ENCODE measurements around the gene BOC. TPM values are rescaled to one million over a fixed set of nuclear protein-coding genes. Genes with fewer than 3 reads are reported as not detected.

Gene BOC
- total RNA-seq, 2 experiments from 2014 or later, result not detected

DNA sequence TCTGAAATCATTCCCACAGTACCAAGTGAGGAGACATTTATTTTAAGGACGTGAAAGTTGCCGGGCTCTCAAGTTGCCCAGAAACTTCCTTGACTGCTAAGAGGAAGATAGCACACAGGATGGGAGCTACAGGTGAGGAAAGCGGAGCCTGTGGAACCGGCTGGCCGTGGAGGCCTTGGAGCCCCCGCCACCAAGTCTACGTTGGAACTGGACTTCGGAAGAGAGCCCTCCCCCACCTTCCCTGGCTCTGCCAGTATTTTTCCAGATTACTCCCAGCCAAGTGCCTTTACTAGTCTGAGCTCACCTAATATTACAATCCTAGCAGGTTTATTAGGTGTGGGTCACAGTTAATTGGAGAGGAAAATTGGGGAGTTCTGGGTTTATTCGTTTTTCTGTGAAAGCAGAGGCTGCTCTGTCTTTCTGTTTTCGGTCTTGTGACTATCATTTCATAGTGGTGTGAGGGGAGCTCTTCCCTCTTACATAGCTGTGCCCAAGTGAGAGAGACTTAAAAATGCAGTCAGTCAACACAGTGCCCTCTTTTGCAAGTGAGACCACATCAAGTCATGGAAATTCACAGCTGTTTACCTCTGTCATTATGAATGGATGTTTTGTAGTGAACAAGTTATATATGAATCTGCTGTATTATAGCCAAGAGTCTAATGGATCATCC is 6.8 kb downstream of the BOC start:
- Histone ChIP-seq H3K4me3 (ENCODE audit: low read length) (no peak overlapping the region), H3K9me3 (ENCODE audit: control insufficient read depth in 1 of 2, insufficient read depth in 1 of 2, low read length in 2 of 2) (no peaks in the 10 kb centered on the region), H3K27ac (ENCODE audit: low read depth in 1 of 2, low read length in 2 of 2) (no peak overlapping the region), H3K27me3 (ENCODE audit: control insufficient read depth in 1 of 2, insufficient read depth in 2 of 2, low read length in 2 of 2) (peaks cover 11 to 26% of the 10 kb centered on the region in 2 experiments), H3K36me3 (ENCODE audit: insufficient read depth, low read length) (no peaks in the 10 kb centered on the region), H3K4me1 (ENCODE audit: insufficient read depth, low read length) (peaks cover 2% of the 10 kb centered on the region)
- DNase-seq (no peak), ATAC-seq (ENCODE audit: poor library complexity) (no peak)
- H3K27ac Mint-ChIP-seq, result no peak overlapping the region
- CTCF ChIA-PET, result no interaction called here
- H3K4me1 Mint-ChIP-seq (ENCODE audit: low read depth), result no peaks in the 10 kb centered on the region
- POLR2A ChIA-PET, result no interaction called here
- no peak overlapping the region for H3K4me3 Mint-ChIP-seq
- peaks cover 47% of the 10 kb centered on the region for H3K27me3 Mint-ChIP-seq
- H3K36me3 Mint-ChIP-seq (ENCODE audit: low read depth), result no peaks in the 10 kb centered on the region
- TF ChIP-seq, protein P1, sequence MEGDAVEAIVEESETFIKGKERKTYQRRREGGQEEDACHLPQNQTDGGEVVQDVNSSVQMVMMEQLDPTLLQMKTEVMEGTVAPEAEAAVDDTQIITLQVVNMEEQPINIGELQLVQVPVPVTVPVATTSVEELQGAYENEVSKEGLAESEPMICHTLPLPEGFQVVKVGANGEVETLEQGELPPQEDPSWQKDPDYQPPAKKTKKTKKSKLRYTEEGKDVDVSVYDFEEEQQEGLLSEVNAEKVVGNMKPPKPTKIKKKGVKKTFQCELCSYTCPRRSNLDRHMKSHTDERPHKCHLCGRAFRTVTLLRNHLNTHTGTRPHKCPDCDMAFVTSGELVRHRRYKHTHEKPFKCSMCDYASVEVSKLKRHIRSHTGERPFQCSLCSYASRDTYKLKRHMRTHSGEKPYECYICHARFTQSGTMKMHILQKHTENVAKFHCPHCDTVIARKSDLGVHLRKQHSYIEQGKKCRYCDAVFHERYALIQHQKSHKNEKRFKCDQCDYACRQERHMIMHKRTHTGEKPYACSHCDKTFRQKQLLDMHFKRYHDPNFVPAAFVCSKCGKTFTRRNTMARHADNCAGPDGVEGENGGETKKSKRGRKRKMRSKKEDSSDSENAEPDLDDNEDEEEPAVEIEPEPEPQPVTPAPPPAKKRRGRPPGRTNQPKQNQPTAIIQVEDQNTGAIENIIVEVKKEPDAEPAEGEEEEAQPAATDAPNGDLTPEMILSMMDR (IDR thresholded peaks at IDR 0.05), result no peak
- H3K9me3 Mint-ChIP-seq, result no peaks in the 10 kb centered on the region
- intact Hi-C loops (cut with DNase I, micrococcal nuclease), result no loop called here

DNA sequence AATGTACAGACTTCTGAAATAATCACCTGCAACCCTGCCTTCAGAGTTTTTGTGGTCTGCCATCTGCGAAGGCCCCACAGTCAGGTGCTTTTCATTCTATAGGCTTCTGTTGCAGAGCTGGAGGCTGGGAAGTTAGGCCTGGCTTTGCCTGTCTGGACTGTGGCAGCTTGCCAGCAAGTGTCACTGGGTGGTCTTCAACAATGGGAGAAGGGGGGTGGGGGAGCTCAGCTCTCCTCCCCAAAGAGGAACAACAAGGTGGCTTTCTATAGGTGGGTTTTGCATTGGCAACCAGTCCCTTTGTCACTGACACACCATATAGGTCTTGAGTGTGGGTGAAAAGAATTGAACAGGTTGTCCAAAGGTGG is 7.3 kb downstream of the BOC start:
- Mint-ChIP-seq H3K36me3 (ENCODE audit: low read depth) (no peaks in the 10 kb centered on the region), H3K27me3 (peaks cover 42% of the 10 kb centered on the region), H3K4me1 (ENCODE audit: low read depth) (peaks cover under 1% of the 10 kb centered on the region), H3K27ac (no peak overlapping the region), H3K4me3 (no peak overlapping the region), H3K9me3 (no peaks in the 10 kb centered on the region)
- Histone ChIP-seq H3K27ac (ENCODE audit: low read depth in 1 of 2, low read length in 2 of 2) (no peak overlapping the region), H3K4me1 (ENCODE audit: insufficient read depth, low read length) (peaks cover 5% of the 10 kb centered on the region), H3K36me3 (ENCODE audit: insufficient read depth, low read length) (no peaks in the 10 kb centered on the region), H3K9me3 (ENCODE audit: control insufficient read depth in 1 of 2, insufficient read depth in 1 of 2, low read length in 2 of 2) (no peaks in the 10 kb centered on the region), H3K4me3 (ENCODE audit: low read length) (no peak overlapping the region), H3K27me3 (ENCODE audit: control insufficient read depth in 1 of 2, insufficient read depth in 2 of 2, low read length in 2 of 2) (peaks cover 11 to 20% of the 10 kb centered on the region in 2 experiments)
- TF ChIP-seq, protein P1 (IDR thresholded peaks at IDR 0.05), result no peak
- ChIA-PET POLR2A (no interaction called here), CTCF (no interaction called here)
- ATAC-seq (ENCODE audit: poor library complexity) (no peak), DNase-seq (no peak)
- intact Hi-C loops (cut with DNase I, micrococcal nuclease), result no loop called here

DNA sequence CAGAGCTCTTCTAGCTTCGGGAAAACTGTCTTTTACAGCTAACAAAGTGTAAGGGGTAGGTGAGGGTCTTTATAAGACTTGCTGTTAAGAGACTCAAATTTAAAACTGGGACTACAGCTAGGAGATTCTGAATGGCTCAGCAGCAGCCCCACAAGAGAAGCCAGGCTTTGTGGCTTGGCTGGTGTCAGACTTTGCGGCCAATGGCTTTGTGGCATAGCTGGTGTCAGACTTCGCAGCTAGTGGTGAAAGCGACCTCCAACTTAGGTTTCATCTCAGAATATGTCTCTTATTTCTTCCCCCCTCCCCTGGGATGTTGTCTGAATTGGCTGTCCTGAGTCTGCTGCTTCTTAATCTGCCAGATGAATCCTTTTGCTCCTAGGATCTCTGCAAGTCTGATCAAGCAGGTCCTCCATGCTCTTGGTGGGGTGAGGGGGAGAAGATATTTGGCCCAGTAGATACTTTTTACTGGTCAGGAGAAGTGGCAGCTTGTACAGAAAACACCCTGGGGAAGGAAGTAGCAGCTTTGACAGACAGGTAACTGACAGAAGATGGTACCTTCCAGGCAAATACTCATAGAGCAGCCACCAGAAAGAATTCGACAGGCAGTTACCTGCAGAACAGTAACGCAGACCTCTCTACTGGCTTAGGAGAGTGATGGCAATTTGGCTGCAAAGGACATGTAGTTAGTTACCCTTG is 8.4 kb downstream of the BOC start:
- ATAC-seq (ENCODE audit: poor library complexity) (no peak), DNase-seq (no peak)
- peaks cover 11% of the 10 kb centered on the region for H3K4me1 ChIP-seq (ENCODE audit: insufficient read depth, low read length)
- H3K4me1 Mint-ChIP-seq (ENCODE audit: low read depth), result peaks cover 6% of the 10 kb centered on the region
- H3K27me3 Mint-ChIP-seq, result peaks cover 31% of the 10 kb centered on the region
- no peak overlapping the region for H3K4me3 Mint-ChIP-seq
- no peak overlapping the region for H3K4me3 ChIP-seq (ENCODE audit: low read length)
- CTCF ChIA-PET, result no interaction called here
- H3K9me3 Mint-ChIP-seq, result no peaks in the 10 kb centered on the region
- H3K27ac Mint-ChIP-seq, result no peak overlapping the region
- H3K27me3 ChIP-seq (ENCODE audit: control insufficient read depth in 1 of 2, insufficient read depth in 2 of 2, low read length in 2 of 2), result peaks cover 5 to 13% of the 10 kb centered on the region in 2 experiments
- TF ChIP-seq, protein P1 (IDR thresholded peaks at IDR 0.05), result no peak
- no peaks in the 10 kb centered on the region for H3K36me3 ChIP-seq (ENCODE audit: insufficient read depth, low read length)
- intact Hi-C loops (cut with DNase I, micrococcal nuclease), result no loop called here
- POLR2A ChIA-PET, result no interaction called here
- H3K27ac ChIP-seq (ENCODE audit: low read depth in 1 of 2, low read length in 2 of 2), result no peak overlapping the region
- no peaks in the 10 kb centered on the region for H3K9me3 ChIP-seq (ENCODE audit: control insufficient read depth in 1 of 2, insufficient read depth in 1 of 2, low read length in 2 of 2)
- no peaks in the 10 kb centered on the region for H3K36me3 Mint-ChIP-seq (ENCODE audit: low read depth)

Measured in CD4-positive, alpha-beta T cell (primary cell).